Mucosa of stomach (tissue), 1 donor: ENCODE measurements around the gene PPY.
A peak's percentile ranks its signal among the peaks of the same experiment; 100 is the strongest.

Source experiments
- H3K27me3 ChIP-seq: one replicate; pipeline ENCODE4 v1.7.0; 2013; ENCODE audit warnings: mild to moderate bottlenecking, low read length; ENCODE audit not compliant: control insufficient read depth, insufficient read depth
- H3K36me3 ChIP-seq: one replicate; pipeline ENCODE4 v1.7.0; 2013; ENCODE audit warnings: low read length; ENCODE audit not compliant: control insufficient read depth, insufficient read depth
- H3K4me1 ChIP-seq: one replicate; pipeline ENCODE4 v1.7.0; 2013; ENCODE audit warnings: mild to moderate bottlenecking, low read length; ENCODE audit not compliant: control insufficient read depth, insufficient read depth
- H3K4me3 ChIP-seq: one replicate; pipeline ENCODE4 v1.7.0; 2013; ENCODE audit warnings: low read length
- H3K9ac ChIP-seq: one replicate; pipeline ENCODE4 v1.7.0; 2013; ENCODE audit warnings: mild to moderate bottlenecking, low read length, moderate library complexity
- H3K9me3 ChIP-seq: one replicate; pipeline ENCODE4 v1.7.0; 2013; ENCODE audit warnings: mild to moderate bottlenecking, low read length, moderate library complexity; ENCODE audit not compliant: control insufficient read depth
- donor health status: Pancreatic carcinoma.

The PPY gene

DNA sequence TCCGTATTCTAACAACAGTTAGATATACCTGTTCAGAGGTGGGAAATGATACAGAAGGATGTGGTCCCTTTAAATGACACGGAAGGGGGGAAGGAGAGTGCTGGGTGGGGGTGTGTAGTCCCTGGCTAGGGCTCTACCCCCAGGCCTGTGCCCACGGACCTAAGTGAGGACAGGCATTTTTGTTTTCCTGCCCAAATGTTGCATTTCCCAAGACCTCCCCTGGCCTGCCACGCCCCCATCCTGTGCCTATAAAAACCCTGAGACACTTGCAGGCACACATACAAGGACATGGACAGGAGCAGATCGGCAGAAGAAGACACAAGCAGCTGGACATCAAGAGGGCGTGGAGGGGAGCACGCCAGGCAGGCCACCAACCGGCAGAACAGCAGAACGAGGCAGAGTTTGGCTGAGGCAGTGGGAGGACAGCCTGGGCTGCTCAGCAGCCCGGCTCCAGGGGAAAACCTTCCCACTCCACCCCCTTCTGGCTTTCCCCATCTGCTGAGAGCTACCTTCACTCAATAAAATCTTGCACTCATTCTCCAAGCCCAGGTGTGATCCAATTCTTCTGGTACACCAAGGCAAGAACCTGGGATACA is 21.7 kb downstream of the PPY start:
- H3K4me1 ChIP-seq = peaks cover 5% of the 10 kb centered on the region
- H3K4me3 ChIP-seq = no peak overlapping the region
- no peak overlapping the region for H3K9ac ChIP-seq
- no peaks in the 10 kb centered on the region for H3K36me3 ChIP-seq
- no peaks in the 10 kb centered on the region for H3K9me3 ChIP-seq
- peaks cover 36% of the 10 kb centered on the region for H3K27me3 ChIP-seq

DNA sequence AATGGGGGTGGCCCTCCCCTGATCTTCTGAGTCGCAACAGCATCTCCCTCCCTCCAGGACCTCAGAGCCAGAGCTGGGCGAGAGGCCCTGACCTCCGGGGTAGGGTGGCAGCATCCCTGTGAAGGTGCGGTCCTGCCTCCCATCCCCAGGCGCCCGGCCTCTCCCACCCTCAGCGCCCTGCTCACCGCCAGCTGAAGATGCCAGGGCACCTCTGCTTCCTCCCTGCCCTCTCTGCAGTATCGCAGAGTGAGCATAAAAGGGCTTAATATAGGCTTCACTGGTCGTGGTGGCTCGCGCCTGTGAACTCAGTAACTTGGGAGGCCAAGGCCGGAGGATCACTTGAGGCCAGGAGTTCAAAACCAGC is 24.3 kb downstream of the PPY start:
- Histone ChIP-seq H3K27me3 (peaks cover 25% of the 10 kb centered on the region), H3K9me3 (no peaks in the 10 kb centered on the region), H3K4me1 (peaks cover 5% of the 10 kb centered on the region), H3K36me3 (no peaks in the 10 kb centered on the region), H3K9ac (no peak overlapping the region), H3K4me3 (no peak overlapping the region)

DNA sequence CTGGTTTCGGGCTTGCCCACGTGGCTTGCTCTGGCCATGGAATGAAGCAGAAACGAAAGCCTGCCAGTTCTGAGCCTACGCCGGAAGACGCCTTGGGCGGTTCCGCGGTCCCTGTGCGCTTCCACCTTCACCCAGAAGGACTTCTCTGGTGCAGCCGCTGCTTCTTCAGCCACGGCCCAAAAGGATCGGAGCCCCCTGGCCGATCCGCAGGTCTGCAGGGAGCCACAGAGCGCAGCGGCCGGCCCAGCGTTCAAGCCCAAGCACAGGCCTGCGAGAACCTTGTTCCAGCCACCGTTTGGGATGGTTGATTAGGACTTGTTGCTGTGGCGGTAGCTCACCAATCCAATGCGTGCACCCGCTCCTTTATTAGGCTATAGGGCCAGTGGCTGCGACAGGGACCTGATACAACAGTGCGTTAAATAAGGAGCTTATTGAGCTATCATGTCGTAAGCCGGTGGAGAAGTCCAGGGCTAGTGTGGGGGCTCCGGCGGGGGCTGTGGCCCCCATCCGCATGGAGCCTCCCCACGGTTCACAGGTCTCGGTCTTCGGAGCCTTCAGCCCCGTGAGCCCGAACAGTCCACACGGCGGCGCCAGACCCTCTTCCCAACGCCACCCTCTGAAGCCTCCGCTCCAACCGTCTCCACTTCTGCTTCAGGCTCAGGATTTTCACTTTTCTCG is 24.8 kb downstream of the PPY start:
- peaks cover 5% of the 10 kb centered on the region for H3K4me1 ChIP-seq
- peak overlapping the region; percentile 22 for H3K9ac ChIP-seq
- no peak overlapping the region for H3K4me3 ChIP-seq
- H3K9me3 ChIP-seq = no peaks in the 10 kb centered on the region
- H3K27me3 ChIP-seq = peaks cover 25% of the 10 kb centered on the region
- H3K36me3 ChIP-seq = no peaks in the 10 kb centered on the region

DNA sequence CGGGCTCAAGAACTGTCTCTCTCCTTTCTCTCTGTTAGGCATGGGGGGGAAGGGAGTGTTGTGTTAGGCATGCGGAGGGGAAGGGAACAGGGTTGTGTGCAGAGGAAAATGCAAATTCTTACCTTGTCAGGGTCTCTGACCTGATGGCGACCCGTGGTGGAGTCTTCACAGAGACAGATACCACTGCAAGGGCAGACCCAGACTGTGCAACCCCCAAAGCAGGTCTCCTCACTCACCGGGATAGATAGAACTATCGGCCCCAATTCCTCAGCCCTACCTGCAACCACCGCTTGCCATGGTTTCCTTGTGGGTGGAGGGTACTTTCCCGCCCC is 25.3 kb downstream of the PPY start:
- no peak overlapping the region for H3K9ac ChIP-seq
- peaks cover 5% of the 10 kb centered on the region for H3K4me1 ChIP-seq
- no peak overlapping the region for H3K4me3 ChIP-seq
- H3K27me3 ChIP-seq = peaks cover 26% of the 10 kb centered on the region
- no peaks in the 10 kb centered on the region for H3K9me3 ChIP-seq
- no peaks in the 10 kb centered on the region for H3K36me3 ChIP-seq

DNA sequence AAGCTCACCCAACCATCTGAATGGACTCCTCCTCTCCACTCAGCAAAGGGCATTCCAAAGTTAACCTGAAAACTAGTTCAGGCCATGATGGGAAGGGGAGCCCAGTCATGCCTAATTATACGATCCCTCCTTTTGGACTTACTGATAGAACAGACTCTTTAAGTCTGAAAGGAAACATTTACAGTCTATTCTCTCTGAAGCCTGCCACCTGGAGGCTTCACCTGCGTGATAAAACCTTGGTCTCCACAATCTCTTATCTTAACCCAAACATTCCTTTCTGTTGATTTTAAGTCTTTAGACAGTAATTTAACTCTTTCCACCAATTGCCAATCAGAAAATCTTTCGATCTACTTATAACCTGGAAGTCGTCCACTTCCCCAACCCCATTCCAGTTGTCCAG is 25.9 kb downstream of the PPY start:
- no peaks in the 10 kb centered on the region for H3K36me3 ChIP-seq
- no peaks in the 10 kb centered on the region for H3K9me3 ChIP-seq
- H3K9ac ChIP-seq = no peak overlapping the region
- peaks cover 5% of the 10 kb centered on the region for H3K4me1 ChIP-seq
- no peak overlapping the region for H3K4me3 ChIP-seq
- H3K27me3 ChIP-seq = peaks cover 31% of the 10 kb centered on the region

DNA sequence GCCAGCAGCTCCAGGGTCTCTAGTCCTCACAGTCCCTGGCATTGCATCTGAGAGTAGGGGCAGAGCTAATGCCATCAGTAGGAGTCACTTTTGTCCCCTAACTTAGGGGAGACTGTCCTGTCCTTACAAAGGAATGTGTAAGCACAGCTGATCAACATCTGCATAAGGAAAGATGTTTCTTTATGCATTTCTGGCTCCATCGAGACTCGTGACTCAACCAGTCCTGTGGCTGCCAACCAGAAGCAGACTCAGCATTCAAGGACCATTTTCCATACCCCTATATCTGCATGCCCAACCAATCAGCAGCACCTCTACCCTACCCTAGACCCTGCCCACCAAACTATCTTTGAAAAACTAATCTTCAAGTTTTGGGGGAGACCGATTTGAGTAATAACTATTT is 26.7 kb downstream of the PPY start:
- Histone ChIP-seq H3K27me3 (peaks cover 23% of the 10 kb centered on the region), H3K4me1 (peaks cover 5% of the 10 kb centered on the region)

DNA sequence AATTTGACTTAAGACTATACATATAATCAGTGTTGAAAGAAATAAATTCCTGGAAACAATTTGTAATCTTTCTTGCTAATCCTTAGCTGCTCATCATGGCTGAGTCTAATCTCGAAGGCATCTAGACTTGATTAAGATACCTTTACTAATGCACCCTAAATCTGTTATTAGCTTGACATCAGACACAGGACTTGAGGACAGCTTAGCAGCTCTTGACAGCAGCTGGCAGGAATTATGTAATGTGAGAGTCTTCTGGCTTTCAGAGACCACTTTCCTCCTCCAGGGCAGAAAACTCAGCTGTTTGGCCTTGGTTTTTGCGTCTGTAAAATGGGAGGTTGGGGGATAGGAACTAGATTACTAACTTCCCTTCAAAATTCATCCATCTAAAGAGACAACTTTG is 27.8 kb downstream of the PPY start:
- no peak overlapping the region for H3K4me3 ChIP-seq
- no peaks in the 10 kb centered on the region for H3K36me3 ChIP-seq
- H3K9me3 ChIP-seq = no peaks in the 10 kb centered on the region
- H3K27me3 ChIP-seq = peaks cover 25% of the 10 kb centered on the region
- no peak overlapping the region for H3K9ac ChIP-seq
- peaks cover 5% of the 10 kb centered on the region for H3K4me1 ChIP-seq

More for the DNA sequence above, 26.7 kb downstream of the PPY start:
- H3K9ac ChIP-seq = no peak overlapping the region
- H3K36me3 ChIP-seq = no peaks in the 10 kb centered on the region
- H3K4me3 ChIP-seq = no peak overlapping the region
- no peaks in the 10 kb centered on the region for H3K9me3 ChIP-seq

DNA sequence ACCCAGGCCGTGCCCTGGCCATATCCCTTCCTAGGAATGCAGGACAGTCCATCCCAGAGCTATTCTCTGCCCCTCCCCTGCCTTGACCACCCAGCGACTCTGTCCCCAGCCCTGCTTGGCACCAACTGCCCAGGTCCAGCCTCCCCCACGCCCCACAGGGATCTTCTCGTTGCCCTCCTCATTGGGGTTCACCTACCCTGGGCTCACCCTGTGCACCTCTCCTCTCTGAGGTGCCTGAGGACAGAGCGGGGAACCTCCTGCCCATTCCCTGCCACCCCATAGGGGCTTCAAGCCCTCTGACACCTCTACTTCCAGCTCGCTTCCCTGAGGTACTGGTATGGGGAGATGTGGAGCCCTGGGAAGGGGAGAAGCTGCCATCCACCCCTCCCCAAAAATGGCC is 28.7 kb downstream of the PPY start:
- Histone ChIP-seq H3K36me3 (no peaks in the 10 kb centered on the region), H3K4me3 (no peak overlapping the region)

DNA sequence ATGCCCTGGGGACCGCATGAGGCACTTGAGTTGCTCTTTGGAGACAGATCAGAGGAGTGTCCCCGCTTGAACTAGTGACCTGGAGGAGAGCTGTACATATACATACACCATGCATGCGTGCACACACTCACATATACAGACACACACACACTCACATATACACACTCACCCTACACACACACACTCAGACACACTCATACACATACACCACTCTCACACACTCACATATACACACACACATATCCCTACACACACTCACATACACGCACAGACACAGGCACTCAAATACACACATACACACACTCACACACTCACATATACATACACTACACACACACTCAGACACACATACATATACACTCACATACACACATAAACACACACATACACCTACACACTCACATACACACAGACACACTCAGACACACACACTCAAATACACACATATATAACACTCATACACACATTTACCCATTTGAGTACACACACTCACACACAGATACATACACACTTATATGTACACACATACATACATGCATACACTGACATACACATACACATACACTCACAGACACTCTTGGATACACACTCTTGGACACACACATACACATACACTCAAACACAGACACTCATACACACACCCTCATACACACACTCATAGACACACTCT is 29.5 kb downstream of the PPY start:
- Histone ChIP-seq H3K27me3 (peaks cover 38% of the 10 kb centered on the region), H3K36me3 (no peaks in the 10 kb centered on the region), H3K4me3 (no peak overlapping the region), H3K9me3 (no peaks in the 10 kb centered on the region), H3K4me1 (peaks cover 11% of the 10 kb centered on the region), H3K9ac (no peak overlapping the region)

More for the DNA sequence above, 28.7 kb downstream of the PPY start:
- Histone ChIP-seq H3K27me3 (peaks cover 33% of the 10 kb centered on the region), H3K9me3 (no peaks in the 10 kb centered on the region), H3K4me1 (peaks cover 5% of the 10 kb centered on the region), H3K9ac (no peak overlapping the region)

DNA sequence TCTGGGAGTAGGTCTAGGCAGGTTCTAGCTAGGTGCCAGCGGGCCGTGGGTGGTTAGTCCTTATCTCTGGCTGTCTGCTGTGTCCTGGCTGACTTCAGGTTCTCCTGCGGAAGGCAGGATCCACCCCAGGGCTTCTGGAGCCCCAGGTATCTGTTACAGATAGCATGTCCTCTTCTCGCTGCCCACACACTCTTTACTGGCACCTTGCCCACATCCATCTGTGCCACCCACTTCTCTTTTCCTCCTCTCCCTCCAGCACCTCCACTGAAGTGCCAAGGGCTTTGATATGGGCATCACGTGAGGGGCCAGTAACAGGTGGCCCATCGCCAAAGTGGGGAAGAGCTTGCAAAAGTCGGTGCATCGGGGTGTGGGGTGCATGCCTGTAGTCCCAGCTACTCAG is 30.4 kb downstream of the PPY start:
- peaks cover 14% of the 10 kb centered on the region for H3K4me1 ChIP-seq
- H3K9me3 ChIP-seq = no peaks in the 10 kb centered on the region
- H3K4me3 ChIP-seq = no peak overlapping the region
- no peak overlapping the region for H3K9ac ChIP-seq
- H3K27me3 ChIP-seq = peaks cover 42% of the 10 kb centered on the region
- H3K36me3 ChIP-seq = no peaks in the 10 kb centered on the region

DNA sequence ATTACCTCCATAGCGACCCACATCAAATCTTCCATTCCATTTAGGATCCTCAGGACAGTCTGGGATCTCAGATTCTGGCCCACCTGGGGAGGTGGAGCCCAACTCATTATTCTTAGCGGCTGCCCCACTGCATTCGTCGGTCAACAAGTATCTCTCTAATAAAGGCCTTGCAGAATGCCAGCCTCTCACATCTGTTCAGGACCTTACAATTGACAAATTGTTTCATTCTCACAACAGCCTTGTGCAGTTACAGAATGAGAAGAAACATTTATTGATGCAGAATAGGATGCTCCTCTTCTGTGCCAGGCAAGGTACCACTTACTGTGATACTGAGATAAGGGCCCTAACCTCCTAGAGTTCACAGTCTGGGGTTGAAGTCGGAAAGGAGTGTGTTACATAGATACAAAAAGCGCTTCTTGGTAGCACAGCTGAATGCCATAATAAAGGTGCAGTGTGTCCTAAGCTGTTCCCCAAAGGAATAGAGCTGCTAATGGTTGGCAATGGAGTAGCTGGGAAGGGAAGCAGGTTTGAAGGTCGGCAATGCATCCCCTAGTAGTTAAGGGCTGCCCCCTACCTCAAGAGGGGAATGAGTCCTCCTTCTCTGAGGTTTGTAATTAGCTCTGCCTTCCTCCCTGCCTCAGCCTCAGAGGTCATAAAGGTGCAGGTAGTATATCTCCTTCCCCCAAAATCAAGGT is 32.6 kb downstream of the PPY start:
- Histone ChIP-seq H3K27me3 (peaks cover 61% of the 10 kb centered on the region), H3K4me3 (no peak overlapping the region), H3K9ac (no peak overlapping the region), H3K4me1 (peaks cover 30% of the 10 kb centered on the region), H3K9me3 (no peaks in the 10 kb centered on the region), H3K36me3 (no peaks in the 10 kb centered on the region)
